ENCODE results near the gene LTBP4.

- TF ChIP-seq CTCF (IDR thresholded peaks at IDR 0.05), result no peak
- TF ChIP-seq POLR2A (IDR thresholded peaks at IDR 0.05), result no peak
Observed at GRCh38 chr19:40659566-40659965, 58.4 kb downstream of the LTBP4 start.
